PC-9 (cell line): ENCODE results near the gene BTLA.

Experiments used
- EZH2 ChIP-seq: fragments of 200-600 bp; sonication (generic); IDR thresholded peaks from 2 replicates; pipeline ENCODE4 v1.8.0; 2017; ENCODE audit warnings: antibody characterized with exemption, low read depth
- TF ChIP-seq, protein P1 (sequence below): fragments of 200-600 bp; sonication (generic); conservative IDR thresholded peaks from 2 replicates; pipeline ENCODE4 v1.6.1; 2017; ENCODE audit warnings: mixed run types, antibody characterized with exemption, mild to moderate bottlenecking, moderate library complexity

DNA sequence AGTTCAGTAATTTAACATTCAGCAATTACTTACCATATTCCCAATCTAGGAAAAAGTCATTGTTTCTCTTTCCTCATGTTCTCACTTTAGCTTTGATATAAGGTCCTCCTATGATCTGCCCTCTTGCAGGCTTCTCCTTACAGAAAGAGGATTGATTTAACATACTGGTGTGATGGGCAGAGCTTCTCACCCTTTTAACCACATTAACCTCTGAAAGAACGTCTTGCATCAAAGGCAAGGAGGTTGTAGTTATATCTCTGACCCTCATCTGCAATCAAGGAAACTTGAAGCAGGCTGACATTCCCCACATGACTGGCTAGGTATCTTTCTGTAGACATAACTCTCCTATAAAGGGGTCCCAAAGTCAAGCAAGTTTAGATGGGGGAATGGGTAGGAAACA is 39.5 kb downstream of the BTLA start:
- TF ChIP-seq, protein P1, sequence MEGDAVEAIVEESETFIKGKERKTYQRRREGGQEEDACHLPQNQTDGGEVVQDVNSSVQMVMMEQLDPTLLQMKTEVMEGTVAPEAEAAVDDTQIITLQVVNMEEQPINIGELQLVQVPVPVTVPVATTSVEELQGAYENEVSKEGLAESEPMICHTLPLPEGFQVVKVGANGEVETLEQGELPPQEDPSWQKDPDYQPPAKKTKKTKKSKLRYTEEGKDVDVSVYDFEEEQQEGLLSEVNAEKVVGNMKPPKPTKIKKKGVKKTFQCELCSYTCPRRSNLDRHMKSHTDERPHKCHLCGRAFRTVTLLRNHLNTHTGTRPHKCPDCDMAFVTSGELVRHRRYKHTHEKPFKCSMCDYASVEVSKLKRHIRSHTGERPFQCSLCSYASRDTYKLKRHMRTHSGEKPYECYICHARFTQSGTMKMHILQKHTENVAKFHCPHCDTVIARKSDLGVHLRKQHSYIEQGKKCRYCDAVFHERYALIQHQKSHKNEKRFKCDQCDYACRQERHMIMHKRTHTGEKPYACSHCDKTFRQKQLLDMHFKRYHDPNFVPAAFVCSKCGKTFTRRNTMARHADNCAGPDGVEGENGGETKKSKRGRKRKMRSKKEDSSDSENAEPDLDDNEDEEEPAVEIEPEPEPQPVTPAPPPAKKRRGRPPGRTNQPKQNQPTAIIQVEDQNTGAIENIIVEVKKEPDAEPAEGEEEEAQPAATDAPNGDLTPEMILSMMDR: no peak
- no peak for TF ChIP-seq EZH2
